NCI-H524 (cell line): ENCODE data around the gene STAM.
"Not testable (repeated sequence)": the region's sequence is repeated elsewhere in the genome, so short reads cannot be mapped to it uniquely, and the experiment has no call there.

Experiments used
- DNase-seq, 2 experiments: peaks; one replicate each; lab custom pipeline; 2025; lab: John Stamatoyannopoulos, UW

The STAM gene

DNA sequence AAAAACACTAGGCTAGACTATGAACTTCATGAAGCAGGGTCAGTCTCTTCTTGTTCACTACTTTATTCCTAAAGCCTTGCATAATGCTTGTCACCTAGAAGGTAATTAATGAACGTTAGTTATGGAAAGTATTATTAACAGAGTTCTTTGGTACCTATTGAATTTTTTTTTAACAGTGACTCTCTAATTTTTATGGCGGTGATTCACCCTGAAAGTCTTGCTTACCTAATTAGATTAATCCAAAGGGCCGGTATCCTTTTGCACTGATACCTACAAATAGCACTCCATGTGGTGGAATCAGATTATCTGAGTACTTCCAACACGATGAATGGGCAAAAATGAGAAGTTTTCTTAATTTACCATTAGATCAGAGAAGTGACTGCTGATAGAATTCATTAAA is 31.7 kb downstream of the STAM start:
- no peak for DNase-seq

DNA sequence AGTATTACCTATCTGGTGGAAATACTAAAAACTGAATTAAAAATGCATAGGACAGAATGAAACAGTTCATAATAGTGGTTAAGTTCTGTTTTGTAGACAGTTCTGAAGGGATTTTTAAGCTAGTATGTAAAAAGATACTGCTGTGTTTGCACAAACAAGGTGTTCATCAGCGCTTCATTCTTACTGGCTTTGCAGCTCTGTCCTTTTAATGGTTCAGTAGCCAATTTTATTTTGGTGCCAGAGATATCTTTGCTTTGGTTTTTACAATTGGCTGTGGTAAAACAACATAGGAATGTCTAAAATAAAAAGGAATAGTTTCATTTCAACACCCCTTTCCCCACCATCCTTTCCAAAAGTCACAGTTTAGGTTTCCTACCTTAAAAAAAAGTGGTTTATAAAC is 33.0 kb downstream of the STAM start:
- DNase-seq, result no peak

DNA sequence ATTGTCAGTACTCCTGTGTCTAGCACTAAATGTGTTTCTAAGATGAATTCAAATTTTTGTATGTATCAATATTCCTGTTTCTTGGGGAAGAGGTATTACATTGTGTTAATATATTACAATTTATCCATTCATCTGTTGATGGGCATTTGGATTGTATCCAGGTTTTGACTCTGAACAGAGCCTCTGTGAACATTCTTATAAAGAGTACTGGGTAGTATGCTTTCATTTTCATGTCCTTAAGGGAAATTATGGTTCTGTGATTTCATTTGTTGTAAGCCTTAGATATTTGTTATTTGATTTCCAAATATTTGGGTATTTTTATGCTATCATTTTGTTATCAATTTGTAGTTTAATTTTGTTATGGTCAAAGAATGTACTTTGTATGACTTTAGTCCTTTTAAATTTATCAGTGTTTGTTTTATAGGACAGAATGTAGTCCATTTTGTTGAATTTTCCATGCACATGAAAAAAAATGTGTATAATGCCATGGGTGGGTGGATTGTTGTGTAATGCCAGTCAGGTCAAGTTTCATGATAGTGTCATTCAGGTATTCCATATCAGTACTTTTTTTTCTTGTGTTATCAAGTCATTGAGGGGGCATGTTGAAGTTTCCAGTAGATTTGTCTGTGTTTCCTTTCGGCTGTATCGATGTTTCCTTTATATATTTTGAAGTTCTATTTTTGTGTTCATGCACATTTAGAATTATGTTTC is 38.4 kb downstream of the STAM start:
- DNase-seq, result no peak

DNA sequence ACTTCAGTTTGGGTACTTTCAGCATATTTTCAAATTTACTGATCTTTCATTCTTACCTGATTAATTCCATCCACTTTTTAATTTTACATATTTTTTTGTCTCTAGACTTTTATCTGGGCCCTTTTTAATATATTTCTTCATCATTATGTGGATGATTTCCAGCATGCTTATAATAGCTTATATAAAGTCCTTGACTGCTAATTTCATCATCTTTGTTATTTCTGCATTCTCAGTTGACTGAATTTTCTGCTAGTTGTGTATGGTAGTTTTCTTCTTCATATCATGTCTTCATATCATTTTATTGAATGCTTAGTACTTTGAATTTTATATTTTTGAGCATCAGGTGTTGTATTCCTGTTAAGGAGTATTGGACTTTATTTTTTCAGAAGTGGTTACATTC is 39.6 kb downstream of the STAM start:
- DNase-seq, result no peak

DNA sequence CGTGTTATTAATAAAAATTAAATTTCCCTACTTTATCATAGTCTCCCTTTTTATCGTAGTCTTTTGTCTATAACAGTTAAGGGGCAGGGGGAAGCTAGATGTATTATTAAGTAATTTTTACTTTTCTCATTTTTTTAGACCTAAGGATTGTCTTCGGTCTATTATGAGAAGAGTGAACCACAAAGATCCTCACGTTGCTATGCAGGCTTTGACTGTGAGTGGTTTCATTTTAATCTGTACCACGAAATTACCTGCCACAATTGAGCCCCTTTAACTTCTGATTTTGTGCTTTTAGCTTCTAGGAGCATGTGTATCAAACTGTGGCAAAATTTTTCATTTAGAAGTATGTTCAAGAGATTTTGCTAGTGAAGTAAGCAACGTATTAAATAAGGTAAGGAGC is 40.6 kb downstream of the STAM start:
- DNase-seq, result no peak

DNA sequence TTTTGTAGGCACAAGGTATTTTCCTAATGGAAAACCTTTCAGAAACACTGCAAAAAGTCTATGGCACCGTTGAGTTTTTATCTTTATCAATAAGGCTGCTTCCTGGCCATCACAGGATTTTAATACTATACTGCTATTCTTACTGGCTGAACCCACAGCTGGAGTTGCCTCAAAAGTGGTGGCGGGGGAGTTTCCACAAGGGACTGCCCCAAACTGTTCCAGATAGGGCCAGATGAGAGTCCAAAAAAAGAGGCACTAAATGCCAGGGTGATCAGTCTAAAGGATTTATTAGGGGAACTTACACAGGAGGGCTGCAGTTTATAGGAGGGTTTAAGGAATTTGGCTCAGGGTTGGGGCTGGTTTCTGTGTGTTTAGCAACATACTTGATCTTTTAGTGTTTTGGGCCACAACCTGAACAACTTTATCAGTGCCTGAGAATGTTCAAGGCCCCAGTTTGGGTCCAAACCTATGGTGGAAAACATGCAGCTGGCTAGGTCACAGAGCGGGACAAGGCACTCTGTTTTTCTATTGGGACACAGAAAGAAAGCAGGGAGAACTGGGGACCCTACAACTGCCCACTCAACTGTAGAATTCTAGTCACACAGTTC is 41.4 kb downstream of the STAM start:
- no peak for DNase-seq

DNA sequence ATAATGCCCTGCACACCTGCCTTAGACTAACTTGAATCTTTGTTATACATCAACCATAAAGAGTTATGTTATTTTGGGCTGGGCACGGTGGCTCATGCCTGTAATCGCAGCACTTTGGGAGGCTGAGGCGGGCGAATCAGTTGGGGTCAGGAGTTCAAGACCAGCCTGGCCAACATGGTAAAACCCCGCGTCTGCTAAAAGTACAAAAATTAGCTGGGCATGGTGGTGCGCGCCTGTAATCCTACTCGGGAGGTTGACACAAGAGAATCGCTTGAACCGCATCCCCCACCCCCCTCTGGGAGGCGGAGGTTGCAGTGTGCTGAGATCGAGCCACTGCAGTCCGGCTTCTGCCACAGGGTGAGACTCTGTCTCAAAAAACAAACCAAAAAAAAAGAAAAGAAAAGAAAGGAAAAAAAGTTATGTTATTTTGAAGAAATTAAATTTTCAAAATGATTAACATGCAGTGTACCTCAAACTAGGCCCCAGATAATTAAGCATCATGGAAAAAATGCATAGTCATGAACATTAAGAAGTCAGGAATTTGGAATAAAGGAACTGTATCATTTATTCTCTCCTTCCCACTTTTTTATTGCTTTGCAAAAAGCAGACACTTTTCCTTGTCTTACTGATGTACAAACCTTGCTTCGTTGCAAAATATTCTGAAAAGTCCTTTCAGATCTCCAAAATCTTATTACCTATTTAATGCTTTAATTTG is 43.3 kb downstream of the STAM start:
- no peak for DNase-seq

DNA sequence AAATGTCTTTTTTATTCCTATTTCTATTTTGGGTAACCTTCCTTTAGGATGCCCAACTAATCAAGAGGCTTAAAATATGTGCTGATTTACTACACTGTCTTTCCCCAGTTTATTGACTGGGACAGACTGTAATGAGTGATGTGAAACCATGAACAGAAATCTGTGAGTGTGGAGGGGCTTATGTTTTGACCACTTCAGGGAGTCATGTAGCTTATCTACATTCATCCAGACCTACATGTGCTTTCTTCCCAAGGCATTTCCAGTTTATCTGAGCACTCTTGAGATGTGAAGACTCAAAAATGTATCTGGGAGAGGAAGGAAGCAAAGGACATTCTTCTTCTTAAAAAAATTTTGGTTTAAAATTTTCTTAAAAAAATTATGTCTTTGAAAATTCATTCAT is 45.2 kb downstream of the STAM start:
- DNase-seq, result no peak

DNA sequence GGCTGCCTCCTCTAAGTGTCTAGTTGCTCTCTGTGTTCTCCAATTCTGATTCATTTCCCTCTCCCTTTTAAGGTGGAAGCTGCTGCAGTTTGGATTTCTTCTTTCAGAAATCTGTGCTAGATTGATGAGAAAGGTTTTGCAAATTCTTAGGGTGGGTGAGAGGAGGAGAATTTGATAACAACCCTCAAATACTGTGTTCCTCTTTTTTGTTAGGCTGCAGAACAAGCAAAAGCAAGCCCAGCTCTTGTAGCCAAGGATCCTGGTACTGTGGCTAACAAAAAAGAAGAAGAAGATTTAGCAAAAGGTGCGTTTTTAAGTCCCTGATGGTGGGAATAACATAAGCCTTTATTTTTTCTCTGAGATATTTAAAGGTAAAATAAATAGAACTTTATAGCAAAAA is 49.1 kb downstream of the STAM start:
- no peak for DNase-seq

DNA sequence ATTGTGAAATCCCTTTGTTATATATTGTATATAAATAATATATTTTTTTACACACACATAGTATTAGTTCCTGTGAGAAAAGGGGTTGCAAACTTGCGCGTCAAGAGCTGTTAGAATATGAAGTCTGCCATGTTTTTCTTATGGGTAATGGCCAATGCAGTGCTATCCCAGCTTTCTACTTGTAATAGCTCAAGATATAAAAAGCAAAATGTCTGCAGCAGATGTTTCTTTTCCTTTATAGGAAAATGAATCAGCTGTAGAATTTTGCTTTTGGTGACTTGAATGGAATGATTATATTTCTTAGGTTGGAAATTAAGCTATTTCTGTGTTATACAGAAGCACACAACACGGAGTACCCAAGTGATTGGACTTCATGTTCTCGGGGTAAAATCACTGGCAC is 54.7 kb downstream of the STAM start:
- DNase-seq, result no peak

DNA sequence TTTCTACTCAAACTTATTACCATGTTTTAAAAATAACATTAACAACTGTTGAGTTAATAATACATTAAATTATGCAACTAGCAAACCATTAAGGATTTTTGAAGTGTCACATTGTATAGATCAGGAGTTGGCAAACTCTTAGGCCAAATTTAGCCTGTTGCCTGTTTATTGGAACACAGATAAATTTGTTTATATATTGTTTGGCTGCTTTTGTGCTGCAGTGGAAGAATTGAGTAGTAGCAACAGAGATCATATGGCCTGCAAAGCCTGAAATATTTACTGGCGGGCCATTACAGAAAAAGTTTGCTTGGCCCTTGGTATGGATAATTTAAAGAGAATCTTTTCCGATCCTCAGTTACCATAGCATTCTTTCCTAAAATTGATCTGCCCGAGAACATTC is 57.4 kb downstream of the STAM start:
- DNase-seq, result no peak

DNA sequence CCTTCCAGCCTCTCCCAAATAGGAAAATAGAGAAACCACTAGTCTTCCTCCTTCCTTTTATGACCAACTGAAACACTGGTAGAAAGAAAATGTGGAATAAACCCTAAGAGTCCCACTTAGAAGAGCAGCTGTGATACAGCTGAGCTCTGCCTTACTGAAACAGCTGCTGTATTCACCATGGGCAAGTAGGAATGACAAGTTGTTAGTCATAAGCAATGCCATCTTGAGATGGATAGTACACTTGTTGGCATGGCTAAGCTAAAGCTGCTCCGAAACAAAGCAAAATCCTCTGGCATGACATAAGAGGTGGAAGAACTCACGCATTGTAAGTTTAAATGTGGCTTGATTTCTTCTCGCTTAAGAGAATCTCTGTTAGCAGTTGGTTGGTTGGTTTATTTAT is 59.8 kb downstream of the STAM start:
- DNase-seq, result no peak

DNA sequence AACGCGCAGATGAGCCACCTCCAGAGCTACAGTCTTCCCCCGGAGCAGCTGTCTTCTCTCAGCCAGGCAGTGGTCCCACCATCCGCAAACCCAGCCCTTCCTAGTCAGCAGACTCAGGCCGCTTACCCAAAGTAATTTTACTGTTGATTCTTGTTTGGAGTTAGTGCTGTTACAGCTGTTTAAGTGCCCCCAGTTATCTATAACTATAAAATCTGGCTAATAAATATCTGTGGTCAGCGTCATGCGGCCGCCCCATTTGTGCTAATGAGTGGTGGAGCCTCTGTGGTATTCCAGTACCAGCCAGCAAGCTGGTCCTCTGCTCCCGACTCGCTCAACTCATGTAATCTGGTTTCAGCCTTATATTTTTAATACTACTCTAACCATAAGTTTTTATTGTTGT is 64.9 kb downstream of the STAM start:
- no peak for DNase-seq

DNA sequence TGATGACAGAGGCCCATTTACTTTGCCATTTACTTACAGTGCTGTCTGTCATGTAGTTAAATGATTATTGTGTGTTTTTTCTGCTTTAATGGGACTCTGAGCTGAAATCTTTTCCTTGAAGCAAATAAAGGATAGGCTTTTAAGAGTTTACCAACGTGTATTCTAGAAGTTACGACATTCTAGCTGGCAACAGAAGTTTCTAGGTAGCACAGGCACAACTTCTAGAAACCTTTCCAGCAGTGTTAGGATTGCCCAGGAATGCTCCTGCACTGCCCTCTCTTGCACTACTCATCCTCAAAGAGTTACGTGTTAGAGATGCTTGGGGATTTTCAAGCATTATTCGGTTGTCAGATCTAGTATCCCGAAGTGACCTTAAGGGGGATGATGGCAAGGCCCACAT is 65.5 kb downstream of the STAM start:
- DNase-seq, result no peak

DNA sequence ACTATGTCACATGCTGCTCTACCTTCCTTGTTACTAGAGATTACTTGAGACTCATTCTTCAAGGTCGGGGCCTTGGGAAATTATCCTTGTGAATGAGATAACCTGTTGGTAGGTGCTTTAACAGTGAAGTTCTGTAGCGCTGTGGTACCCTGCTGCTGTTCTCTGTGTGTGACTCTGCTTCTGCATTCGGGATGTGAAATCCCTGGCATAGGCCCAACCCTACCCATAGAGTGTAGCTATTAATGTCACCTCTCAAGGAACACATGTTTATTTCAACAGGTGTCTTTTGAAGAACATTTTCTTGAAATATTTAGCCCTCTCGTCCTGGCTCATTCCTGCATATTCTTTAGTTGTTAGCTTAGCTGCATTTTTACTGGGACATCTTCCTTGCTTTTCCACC is 66.2 kb downstream of the STAM start:
- DNase-seq, result no peak

DNA sequence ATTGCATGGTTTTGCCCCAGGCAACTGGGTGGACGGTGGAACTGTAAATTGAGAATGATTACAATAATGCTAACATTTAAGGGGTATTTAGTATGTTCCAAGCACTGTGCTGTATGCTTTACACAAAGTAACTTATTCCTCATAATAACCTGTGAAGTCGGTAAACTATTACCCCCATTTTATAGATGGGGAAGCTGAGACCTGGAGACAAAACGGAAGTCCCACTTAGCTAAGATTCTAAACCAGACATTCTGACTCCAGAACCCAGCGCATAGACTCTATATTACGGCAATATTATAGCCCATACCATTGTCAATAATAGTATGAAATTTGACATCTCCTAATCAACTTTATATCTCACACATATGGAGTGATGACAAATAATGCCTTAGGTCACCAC is 68.1 kb downstream of the STAM start:
- DNase-seq, result no peak

DNA sequence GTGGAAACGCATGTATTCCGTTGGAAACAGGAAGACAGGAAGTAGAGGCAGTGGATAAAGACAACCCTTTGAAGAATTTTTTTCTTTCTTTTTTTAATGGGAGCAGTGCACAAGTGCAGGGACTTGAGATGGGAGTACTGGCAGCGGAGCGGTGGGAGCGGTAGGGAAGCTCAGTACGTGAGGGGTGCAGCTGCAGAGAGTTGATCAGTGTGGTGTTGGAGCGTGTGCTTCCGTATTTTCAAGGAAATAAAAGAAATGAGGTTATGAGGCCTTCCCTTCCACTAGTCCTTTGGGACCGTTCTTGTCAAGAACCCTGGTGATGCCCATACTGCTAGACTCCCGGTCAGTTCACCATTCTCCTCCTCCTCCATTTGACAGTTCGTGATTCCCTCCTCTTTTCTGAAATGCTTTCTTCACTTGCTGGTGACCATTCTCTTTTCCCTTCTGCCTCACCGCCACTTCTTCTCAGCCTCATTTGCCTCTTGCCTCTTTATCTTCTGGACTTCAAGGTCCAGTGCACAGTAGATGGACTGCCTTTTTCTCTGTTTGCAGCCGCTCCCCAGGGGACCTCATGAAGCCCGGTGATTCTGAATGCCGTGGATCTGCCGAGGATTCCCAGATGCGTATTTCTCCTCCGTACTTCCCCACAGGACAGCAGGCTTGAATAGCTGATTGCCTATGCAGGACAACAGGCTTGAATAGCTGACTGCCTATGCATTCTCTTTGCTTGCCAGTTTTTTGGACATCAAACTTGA is 68.9 kb downstream of the STAM start:
- DNase-seq, result no peak

DNA sequence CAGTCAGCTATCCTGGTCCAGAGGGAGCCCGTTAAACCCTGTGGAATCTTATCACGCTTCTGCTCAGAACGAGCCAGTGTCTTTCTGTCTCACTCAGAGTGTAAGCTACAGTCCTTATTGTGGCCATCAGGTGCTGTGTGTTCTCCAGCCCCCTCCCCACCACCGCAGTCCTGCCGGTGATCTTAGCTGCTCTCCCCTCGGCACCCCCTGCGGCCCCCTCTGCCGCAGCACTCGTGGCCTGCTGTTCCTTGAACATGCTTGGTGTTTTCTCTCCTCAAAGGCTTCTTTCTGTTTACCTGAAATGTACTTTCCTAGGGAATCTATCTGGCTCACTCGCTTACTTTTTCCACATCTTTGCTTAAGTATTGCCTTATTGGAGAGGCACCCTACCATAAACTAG is 69.8 kb downstream of the STAM start:
- no peak for DNase-seq

DNA sequence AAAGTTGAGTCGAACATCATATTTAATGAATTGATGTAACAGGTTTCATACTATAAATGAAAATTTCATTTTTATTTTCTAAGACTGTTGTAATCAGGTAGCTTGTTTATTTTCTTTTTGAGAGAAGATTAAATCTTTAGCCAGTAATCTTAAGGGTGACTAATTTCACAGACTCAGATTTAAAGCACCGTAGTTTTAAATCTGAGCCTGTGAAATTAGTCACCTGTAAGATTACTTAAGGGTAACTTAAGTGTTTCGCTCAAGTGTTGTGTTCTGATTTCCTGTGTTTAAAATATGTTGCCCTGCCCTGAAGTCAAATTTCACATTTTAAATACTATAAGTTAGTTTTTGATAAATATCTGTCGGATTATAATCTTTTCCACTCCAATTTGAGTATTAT is 72.2 kb downstream of the STAM start:
- DNase-seq, result no peak

DNA sequence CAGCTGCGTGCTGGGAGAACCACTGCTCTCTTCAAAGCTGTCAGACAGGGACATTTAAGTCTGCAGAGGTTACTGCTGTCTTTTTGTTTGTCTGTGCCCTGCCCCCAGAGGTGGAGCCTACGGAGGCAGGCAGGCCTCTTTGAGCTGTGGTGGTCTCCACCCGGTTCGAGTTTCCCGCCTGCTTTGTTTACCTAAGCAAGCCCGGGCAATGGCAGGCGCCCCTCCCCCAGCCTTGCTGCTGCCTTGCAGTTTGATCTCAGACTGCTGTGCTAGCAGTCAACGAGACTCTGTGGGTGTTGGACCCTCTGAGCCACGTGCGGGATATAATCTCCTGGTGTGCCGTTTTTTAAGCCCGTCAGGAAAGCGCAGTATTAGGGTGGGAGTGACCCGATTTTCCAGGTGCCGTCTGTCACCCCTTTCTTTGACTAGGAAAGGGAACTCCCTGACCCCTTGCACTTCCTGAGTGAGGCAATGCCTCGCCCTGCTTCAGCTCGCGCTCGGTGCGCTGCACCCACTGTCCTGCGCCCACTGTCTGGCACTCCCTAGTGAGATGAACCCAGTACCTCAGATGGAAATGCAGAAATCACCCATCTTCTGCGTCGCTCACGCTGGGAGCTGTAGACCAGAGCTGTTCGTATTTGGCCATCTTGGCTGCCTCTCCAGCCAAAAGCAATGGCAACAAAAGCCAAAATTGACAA is 78.5 kb downstream of the STAM start:
- DNase-seq, result not testable (repeated sequence)

DNA sequence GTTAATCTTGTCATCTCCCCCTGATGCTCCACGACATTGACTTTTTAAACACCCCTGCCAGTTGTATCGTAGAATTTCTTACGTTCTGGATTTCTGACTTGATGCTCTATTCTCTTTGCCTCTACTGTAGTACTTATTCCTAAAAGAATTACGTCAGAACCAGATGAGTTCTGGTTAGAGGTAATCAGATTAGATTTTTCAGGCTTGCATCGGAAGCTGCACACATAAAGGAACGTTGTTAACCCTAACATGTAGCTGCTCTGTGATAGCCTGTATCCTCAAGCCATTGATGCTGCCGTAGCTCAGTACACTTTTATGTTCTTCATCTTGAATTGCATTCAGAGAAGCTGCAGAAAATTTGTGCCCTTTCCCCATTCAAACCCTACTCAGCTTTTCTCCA is 81.8 kb downstream of the STAM start:
- DNase-seq, result no peak

DNA sequence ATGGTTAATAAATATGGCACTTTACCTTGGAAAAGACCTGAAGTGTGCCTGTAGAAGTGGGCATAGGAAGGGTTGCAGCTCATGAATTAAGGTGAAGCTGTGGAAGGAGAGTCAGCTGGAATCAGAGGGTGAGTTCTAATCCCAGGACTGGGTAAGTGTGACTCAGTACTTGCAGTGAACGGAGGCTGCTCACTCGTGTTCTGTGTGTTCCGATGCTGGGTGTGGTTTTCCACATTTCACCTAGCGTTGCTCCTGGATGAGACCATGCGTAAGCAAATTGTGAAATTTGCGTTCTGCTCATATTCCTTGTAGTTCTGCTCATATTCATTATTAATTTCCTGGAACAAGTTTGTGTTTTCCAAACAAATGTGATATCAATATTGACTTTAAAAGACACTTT is 85.7 kb downstream of the STAM start:
- DNase-seq, result no peak
